ENCODE measurements around the gene DOK6. TPM values are rescaled to one million over a fixed set of nuclear protein-coding genes. Genes with fewer than 3 reads are reported as not detected.

Gene DOK6
- total and polyA plus RNA-seq, 2 of the 13 experiments (the other 11 are each of a cell fraction or from before 2014, with no cell fraction given), result 17.0 to 17.2 TPM

DNA sequence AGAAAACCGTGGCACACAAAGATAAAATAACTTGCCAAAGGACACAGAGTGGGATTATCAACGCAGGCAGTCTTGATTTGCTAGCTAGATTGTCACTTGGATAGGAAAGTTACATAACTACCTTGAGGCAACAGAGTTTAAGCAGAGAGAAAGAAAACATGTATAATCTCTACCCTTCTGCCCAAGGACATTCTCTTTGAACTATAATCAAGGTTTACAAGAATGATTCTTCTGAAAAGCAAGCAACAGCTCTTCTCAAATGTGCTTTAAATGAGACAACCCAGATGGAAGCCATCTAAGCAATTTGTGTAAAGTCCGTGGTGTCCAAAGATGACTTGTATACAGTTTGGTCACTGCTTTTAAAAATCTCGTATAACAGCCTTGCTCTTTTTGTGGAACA is 369.6 kb downstream of the DOK6 start (continued):
- TF ChIP-seq, protein P1, sequence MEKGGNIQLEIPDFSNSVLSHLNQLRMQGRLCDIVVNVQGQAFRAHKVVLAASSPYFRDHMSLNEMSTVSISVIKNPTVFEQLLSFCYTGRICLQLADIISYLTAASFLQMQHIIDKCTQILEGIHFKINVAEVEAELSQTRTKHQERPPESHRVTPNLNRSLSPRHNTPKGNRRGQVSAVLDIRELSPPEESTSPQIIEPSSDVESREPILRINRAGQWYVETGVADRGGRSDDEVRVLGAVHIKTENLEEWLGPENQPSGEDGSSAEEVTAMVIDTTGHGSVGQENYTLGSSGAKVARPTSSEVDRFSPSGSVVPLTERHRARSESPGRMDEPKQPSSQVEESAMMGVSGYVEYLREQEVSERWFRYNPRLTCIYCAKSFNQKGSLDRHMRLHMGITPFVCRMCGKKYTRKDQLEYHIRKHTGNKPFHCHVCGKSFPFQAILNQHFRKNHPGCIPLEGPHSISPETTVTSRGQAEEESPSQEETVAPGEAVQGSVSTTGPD (CRISPR knock-in tag; IDR thresholded peaks at IDR 0.05), result no peak
- TF ChIP-seq, protein P2, sequence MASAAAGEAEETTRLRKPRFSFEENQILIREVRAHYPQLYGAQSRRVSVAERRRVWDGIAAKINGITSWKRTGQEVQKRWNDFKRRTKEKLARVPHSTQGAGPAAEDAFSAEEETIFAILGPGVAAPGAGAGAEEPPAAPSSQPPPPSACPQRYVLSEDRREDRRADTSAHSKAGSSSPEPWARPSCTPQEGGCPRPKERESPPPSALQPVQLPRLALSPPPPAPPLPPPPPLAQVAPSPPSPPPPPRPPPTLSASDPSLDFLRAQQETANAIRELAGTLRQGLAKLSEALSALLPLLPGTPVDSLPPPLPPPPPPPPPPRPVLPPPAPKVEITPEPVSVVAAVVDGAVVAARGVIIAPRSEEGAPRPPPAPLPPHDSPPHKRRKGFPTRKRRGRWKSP (CRISPR knock-in tag; IDR thresholded peaks at IDR 0.05), result no peak
- peak; percentile 58; the same call in 1 of the 2 replicates for TF ChIP-seq ZNF644 (CRISPR knock-in tag; IDR thresholded peaks at IDR 0.05; ENCODE audit: low read depth)
- no peak for TF ChIP-seq KDM4B (CRISPR knock-in tag; IDR thresholded peaks at IDR 0.05)
- no peak for TF ChIP-seq IRX3 (CRISPR knock-in tag; IDR thresholded peaks at IDR 0.05; ENCODE audit: borderline replicate concordance, low read depth)
- no peak for TF ChIP-seq XRCC5 (optimal IDR thresholded peaks at IDR 0.05; ENCODE audit: low read length)
- TF ChIP-seq RORA (CRISPR knock-in tag; IDR thresholded peaks at IDR 0.05), result no peak
- TF ChIP-seq TCF12 (IDR thresholded peaks at IDR 0.05), result no peak
- no peak for TF ChIP-seq TCF12 (CRISPR knock-in tag; IDR thresholded peaks at IDR 0.05)
- no peak for TF ChIP-seq ZNF703 (CRISPR knock-in tag; IDR thresholded peaks at IDR 0.05; ENCODE audit: borderline replicate concordance)
- no peak for TF ChIP-seq ZNF460 (CRISPR knock-in tag; IDR thresholded peaks at IDR 0.05; ENCODE audit: borderline replicate concordance)
- no peak for TF ChIP-seq ZNF709 (CRISPR knock-in tag; IDR thresholded peaks at IDR 0.05)
- no peak for TF ChIP-seq ZNF550 (CRISPR knock-in tag; IDR thresholded peaks at IDR 0.05; ENCODE audit: borderline replicate concordance)
- no peak for TF ChIP-seq SRY (CRISPR knock-in tag; IDR thresholded peaks at IDR 0.05)
- TF ChIP-seq SOX13 (IDR thresholded peaks at IDR 0.05), result no peak
- TF ChIP-seq SOX13 (CRISPR knock-in tag; conservative IDR thresholded peaks at IDR 0.05 in 1 of 2, IDR thresholded peaks at IDR 0.05 in 1 of 2), result peak in 1 of 2 experiments; percentile 71; a peak in 1 of 4 replicates
- TF ChIP-seq, protein P3, sequence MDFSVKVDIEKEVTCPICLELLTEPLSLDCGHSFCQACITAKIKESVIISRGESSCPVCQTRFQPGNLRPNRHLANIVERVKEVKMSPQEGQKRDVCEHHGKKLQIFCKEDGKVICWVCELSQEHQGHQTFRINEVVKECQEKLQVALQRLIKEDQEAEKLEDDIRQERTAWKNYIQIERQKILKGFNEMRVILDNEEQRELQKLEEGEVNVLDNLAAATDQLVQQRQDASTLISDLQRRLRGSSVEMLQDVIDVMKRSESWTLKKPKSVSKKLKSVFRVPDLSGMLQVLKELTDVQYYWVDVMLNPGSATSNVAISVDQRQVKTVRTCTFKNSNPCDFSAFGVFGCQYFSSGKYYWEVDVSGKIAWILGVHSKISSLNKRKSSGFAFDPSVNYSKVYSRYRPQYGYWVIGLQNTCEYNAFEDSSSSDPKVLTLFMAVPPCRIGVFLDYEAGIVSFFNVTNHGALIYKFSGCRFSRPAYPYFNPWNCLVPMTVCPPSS (IDR thresholded peaks at IDR 0.05), result no peak
- no peak for TF ChIP-seq NR1H2 (CRISPR knock-in tag; IDR thresholded peaks at IDR 0.05; ENCODE audit: borderline replicate concordance, low read depth)
- no peak; the same call in 1 of the 2 replicates for TF ChIP-seq SOX5 (CRISPR knock-in tag; IDR thresholded peaks at IDR 0.05; ENCODE audit: borderline replicate concordance)
- TF ChIP-seq ELF1 (CRISPR knock-in tag; IDR thresholded peaks at IDR 0.05), result no peak
- no peak for TF ChIP-seq GPN1 (CRISPR knock-in tag; IDR thresholded peaks at IDR 0.05; ENCODE audit: borderline replicate concordance)
- TF ChIP-seq ZNF572 (CRISPR knock-in tag; IDR thresholded peaks at IDR 0.05), result no peak
- no peak for TF ChIP-seq ZNF343 (CRISPR knock-in tag; IDR thresholded peaks at IDR 0.05)
- TF ChIP-seq, protein P4, sequence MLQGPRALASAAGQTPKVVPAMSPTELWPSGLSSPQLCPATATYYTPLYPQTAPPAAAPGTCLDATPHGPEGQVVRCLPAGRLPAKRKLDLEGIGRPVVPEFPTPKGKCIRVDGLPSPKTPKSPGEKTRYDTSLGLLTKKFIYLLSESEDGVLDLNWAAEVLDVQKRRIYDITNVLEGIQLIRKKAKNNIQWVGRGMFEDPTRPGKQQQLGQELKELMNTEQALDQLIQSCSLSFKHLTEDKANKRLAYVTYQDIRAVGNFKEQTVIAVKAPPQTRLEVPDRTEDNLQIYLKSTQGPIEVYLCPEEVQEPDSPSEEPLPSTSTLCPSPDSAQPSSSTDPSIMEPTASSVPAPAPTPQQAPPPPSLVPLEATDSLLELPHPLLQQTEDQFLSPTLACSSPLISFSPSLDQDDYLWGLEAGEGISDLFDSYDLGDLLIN (CRISPR knock-in tag; IDR thresholded peaks at IDR 0.05; ENCODE audit: borderline replicate concordance), result no peak
- no peak for TF ChIP-seq SAFB2 (CRISPR knock-in tag; IDR thresholded peaks at IDR 0.05; ENCODE audit: borderline replicate concordance, low read depth)
- TF ChIP-seq, protein P5, sequence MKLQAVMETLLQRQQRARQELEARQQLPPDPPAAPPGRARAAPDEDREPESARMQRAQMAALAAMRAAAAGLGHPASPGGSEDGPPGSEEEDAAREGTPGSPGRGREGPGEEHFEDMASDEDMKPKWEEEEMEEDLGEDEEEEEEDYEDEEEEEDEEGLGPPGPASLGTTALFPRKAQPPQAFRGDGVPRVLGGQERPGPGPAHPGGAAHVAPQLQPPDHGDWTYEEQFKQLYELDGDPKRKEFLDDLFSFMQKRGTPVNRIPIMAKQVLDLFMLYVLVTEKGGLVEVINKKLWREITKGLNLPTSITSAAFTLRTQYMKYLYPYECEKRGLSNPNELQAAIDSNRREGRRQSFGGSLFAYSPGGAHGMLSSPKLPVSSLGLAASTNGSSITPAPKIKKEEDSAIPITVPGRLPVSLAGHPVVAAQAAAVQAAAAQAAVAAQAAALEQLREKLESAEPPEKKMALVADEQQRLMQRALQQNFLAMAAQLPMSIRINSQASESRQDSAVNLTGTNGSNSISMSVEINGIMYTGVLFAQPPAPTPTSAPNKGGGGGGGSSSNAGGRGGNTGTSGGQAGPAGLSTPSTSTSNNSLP (IDR thresholded peaks at IDR 0.05; ENCODE audit: low read depth, low read length), result no peak
- no peak for TF ChIP-seq PLRG1 (conservative IDR thresholded peaks at IDR 0.05)
